ENCODE data around the gene KCNH6.

DNA sequence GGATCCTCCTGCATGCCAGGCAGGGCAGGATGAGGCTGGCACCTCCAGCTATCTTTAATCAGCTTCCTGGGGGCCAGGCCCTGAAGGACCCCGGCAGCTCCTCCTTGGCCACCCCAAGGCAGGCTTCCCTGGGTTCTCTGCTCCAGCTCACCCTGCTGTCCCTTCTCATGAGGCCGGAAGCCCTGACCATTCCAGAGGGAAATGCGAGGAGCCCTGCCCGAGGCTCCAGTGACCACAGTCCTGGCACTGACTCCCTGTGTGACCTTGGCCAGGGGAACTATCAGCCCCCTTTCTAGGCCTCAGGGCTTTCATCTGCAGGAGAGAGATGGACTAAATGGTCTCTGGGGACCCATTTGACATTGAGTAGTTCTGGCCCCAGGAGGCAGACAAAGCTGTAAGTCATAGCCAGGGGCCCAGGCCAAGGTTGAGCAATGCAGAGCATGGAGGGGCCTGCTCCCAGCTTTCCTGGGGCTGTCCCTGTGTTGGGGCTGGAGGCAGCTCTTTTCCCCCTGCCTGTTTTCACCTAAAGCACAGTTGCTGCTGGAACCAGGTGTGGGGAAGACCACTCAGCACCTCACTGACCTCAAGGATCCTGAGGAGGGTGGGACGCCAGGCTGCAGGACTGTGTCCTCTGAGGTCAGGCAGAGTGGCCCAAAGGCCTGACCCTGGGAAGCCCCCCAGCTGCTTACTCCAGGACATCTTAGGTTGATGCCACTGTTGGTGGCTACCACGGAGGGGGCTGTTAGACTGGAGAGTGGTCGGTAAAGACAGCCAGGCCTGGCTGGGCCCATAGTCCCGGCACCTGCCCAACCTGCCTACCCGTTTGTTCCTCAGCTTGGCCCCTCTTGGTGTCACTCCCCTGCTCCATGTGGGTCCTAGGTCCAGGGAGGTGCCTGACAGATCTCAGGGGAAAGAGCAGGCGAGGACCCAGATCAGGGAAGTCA, 8.1 kb downstream of the KCNH6 start:
- no peak for TF ChIP-seq RCOR1 (IDR thresholded peaks at IDR 0.05; ENCODE audit: low read length)
- TF ChIP-seq GABPA (IDR thresholded peaks at IDR 0.05; ENCODE audit: low read depth): no peak
- TF ChIP-seq, protein P1, sequence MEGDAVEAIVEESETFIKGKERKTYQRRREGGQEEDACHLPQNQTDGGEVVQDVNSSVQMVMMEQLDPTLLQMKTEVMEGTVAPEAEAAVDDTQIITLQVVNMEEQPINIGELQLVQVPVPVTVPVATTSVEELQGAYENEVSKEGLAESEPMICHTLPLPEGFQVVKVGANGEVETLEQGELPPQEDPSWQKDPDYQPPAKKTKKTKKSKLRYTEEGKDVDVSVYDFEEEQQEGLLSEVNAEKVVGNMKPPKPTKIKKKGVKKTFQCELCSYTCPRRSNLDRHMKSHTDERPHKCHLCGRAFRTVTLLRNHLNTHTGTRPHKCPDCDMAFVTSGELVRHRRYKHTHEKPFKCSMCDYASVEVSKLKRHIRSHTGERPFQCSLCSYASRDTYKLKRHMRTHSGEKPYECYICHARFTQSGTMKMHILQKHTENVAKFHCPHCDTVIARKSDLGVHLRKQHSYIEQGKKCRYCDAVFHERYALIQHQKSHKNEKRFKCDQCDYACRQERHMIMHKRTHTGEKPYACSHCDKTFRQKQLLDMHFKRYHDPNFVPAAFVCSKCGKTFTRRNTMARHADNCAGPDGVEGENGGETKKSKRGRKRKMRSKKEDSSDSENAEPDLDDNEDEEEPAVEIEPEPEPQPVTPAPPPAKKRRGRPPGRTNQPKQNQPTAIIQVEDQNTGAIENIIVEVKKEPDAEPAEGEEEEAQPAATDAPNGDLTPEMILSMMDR (IDR thresholded peaks at IDR 0.05): no peak
- TF ChIP-seq NFIC (IDR thresholded peaks at IDR 0.05; ENCODE audit: borderline replicate concordance): no peak
- no peak for TF ChIP-seq RXRA (IDR thresholded peaks at IDR 0.05; ENCODE audit: borderline replicate concordance, low read depth)

Measured in SK-N-SH (cell line).